HG02623 (cell line): ENCODE results near the gene FAM168A.

ENCODE experiments used
- ATAC-seq: cut with Tn5 transposase; IDR thresholded peaks from one replicate; pipeline ENCODE4 v1.9.1; 2021; ENCODE audit warnings: moderate library complexity; ENCODE audit not compliant: unreplicated experiment

The FAM168A gene

GRCh38 chr11:73524774-73525173 is 73.1 kb downstream of the FAM168A start:
- no peak for ATAC-seq

DNA sequence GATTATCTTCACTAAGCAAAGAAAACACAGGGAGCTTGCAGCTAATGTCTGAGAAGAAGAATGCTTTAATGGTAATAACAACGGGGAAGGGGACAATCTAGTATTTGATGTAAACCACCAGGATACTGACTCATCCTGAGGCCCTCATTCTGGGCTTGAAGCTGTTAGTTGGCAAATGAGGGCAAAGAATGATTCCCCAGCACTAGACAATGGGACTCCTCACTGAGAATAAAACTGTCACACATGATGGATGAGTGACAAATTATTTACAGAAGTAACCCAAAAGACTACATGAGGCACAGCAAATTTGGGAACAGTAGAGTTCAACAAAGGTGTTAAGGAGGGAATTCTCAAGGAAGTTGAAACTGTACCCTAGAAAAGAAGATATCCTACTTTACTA is 76.3 kb downstream of the FAM168A start:
- ATAC-seq: no peak

DNA sequence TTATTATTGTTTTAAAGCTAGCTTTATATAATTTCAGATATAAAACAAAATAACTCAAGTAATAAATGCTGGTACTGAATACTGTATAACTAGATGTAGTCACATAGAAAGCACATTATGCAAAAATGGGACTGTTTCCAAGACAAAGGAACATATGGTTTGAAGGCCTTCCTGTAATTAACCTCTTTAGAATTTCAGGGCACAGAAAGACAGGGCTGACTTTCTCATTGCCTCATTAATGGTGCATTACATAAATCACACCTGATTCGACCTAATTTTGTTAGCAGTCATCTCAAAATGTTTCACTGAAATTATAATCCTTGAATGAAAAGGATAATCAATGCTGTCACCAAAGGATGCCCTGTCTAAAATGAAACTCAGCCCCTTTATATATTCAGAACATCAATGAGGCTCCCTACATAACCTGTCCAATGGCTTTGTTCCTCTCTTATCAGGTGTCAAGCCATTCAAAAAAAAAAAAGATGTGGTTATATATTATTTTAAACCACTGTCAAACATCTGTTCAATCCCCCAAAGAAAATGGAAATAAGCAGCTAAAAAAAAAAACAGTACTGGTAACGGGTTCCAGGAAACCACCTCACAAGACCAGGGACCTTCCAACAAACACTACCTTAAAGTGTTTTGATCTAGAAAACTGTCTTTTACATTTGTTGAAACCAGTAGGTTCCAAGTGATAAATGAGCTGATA is 77.4 kb downstream of the FAM168A start:
- ATAC-seq: no peak

DNA sequence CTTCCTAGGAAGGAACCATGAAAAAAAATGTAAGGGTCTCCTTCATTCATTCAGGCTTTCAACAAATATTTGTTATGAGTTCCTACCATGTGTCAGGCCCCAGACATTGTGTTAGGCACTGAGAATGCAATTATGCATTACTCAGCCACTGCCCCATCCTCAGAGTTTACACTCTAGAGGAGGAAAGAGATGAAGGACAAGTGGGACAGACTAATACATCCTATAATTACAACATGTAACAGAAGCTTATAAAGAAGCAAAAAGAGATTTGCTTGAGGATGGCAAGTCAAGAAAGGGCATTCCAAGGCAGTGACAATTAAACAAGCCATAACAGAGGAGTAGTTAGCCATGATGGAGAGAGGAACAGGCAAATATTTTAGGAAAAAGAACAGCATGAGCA is 78.6 kb downstream of the FAM168A start:
- no peak for ATAC-seq

DNA sequence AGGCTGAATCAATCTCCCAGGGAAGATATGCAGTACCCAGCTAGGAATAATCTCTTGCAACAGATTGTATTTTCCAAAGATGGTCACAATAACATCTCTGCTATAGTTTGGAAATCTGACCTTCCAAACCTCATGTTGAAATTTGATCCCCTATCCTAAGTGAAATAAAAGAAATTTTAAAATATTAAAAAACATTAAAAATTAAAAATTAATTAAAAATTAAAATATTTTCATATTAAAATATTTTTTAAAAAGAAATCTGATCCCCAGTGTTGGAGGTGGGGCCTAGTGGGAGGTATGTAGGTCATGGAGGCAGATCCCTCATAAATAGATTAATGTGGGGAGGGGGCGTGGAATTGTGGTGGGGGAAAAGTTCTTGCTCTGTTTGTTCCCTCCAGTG is 79.7 kb downstream of the FAM168A start:
- no peak for ATAC-seq

DNA sequence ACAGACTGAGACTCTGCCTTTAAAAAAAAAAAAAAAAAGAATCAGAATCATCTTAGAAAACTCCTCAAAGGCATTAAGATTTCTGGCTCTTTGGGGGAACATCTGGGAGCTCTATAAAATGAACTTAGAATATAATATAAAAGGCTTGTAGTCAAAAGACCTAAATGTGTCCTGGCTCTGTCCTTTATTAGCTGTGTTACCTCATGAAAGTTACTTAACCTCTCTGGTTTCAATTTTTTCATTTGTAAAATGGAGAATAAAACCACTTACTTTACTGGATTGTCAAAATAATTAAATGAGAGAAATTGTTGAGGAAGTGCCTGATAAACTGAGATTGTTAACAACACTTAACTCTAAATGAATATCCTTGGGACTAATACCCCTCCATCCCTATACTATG is 81.8 kb downstream of the FAM168A start:
- ATAC-seq: no peak

GRCh38 chr11:73513707-73514106 is 84.2 kb downstream of the FAM168A start:
- ATAC-seq: no peak

- ATAC-seq: no peak
These were observed 87.0 kb downstream of the FAM168A start for GRCh38 chr11:73510877-73511276.

DNA sequence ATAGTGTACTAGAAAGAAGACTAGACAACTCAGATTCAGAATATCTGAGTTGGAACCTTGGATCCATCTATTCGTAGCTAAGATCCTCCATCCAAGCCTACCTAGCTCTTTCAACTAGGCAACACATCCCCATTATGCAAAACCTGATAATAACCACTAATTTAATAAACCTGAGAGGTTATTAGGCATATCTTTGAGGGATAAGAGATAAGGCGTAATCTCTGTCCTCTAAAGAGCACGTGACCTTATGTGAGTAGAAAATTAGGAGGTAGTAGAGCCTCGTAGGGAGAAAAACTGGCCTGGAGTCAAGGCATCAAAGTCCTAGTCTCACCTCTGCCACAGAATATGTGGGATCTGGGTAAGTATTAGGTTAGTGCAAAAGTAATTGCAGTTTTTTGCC is 87.8 kb downstream of the FAM168A start:
- no peak for ATAC-seq

DNA sequence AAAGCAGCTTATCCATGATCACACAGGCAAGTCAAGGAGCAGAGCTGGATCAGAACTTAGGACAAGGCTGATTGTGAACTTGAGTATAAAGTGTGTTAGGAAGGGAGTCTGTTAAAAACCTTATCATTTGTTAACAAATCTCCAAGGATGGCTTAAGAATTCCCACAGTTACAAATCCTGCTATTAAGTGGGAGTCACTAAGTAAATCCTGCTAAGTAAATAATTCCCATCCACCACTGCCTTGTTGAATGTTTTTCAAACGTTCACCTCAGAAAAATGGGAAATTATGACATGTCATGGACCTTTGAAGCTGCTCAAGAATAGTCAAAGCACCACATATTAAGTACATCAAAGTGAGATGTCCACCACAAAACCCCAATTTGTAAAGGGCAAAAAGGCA is 88.7 kb downstream of the FAM168A start:
- no peak for ATAC-seq

DNA sequence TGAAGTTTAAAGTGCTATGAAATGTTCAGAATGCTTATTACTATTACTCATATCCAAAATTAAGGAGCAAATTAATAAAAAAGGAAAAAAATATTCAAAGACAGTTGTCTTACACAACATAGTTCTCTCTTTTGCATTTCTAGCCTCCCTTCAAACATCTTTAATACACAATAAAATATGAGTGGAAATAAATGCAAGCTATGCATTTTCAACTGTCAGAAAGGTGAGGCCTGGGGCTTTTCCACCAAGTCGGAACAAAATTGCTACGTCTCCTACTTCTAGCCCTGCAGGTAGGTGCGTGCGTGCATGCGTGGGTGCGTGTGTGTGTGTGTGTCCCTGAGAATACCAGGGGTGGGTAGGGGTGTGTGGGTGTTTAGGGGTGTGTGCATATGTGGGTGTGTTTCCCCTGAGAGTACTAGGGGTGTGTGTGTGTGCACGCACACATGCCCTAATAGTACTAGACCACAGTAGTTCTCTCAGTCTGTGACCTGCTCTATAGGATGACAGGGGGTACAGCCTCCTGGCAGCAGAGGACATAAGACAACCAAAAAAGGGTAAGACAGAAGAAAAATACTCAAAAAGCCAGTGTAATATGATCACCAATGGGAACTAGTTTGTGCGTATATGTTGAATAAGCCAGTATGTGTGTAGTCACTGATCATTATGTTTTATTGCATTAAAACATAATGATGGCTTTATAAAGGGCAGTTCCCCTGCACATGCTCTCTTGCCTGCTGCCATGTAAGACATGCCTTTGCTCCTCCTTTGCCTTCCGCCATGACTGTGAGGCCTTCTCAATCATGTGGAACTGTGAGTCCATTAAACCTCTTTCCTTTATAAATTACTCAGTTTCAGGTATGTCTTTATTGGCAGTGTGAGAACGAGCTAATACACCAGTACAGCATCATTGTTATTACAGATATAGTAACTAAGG is 89.4 kb downstream of the FAM168A start:
- ATAC-seq: no peak

DNA sequence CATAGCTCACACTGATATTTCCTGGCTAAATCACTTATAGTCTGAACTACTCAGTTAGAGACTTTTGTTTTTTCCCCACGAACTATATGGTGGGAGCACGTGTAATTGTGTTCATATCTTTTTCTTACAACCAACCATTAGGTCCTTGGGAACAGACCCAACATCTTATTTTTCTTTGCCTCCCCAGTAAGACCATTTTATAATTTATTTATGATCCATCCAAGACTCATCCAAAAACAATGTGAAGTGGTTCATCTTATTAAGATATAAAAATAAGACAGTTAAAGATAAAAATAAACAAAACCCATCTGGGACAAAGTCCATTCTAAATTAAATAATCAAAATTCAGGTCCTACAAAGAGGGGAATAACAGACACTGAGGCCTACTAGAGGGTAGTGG is 90.8 kb downstream of the FAM168A start:
- ATAC-seq: no peak

DNA sequence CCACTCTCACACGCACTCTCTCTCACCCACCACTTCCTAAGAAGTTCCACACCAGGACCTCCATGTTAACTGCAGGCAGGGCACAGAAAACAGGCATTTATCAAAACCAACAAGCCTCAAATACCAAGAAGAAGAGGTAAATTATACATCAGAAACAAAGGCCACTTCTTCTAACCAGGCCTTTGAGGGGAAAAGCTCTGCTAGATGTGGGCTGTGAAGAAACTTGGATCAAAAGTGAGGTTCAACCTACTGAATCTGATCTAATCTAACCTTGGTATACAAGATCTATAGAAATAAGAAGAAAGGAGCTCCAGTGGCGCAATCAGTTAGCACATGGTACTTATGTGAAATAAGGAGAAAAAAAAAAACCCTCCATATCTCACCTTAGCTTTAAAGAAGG is 91.9 kb downstream of the FAM168A start:
- no peak for ATAC-seq

- no peak for ATAC-seq
These were observed 99.6 kb downstream of the FAM168A start for GRCh38 chr11:73498343-73498742.

- no peak for ATAC-seq
These were observed 101.8 kb downstream of the FAM168A start for GRCh38 chr11:73496134-73496533.

GRCh38 chr11:73495731-73496130 is 102.2 kb downstream of the FAM168A start:
- no peak for ATAC-seq

- ATAC-seq: no peak
These were observed 103.8 kb downstream of the FAM168A start for GRCh38 chr11:73493956-73494598.

GRCh38 chr11:73481626-73482025 is 116.3 kb downstream of the FAM168A start:
- no peak for ATAC-seq

DNA sequence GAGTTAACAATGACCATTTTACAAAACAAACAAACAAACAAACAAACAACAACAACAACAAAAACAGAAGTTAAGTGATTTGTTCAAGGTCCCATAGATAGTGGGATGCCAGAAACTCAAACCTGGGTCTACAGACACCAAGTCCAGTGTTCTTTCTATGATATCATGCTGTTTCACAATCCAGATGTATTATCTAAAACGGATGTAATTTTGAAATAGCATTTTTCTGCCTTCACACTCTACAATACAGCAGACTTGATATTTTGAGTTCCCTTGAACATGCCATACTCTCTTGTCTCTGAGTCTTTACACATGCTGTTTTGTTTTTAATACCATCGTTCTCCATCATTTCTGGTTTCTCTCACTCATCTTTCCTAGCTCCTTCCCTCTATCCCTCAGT is 117.2 kb downstream of the FAM168A start:
- no peak for ATAC-seq

DNA sequence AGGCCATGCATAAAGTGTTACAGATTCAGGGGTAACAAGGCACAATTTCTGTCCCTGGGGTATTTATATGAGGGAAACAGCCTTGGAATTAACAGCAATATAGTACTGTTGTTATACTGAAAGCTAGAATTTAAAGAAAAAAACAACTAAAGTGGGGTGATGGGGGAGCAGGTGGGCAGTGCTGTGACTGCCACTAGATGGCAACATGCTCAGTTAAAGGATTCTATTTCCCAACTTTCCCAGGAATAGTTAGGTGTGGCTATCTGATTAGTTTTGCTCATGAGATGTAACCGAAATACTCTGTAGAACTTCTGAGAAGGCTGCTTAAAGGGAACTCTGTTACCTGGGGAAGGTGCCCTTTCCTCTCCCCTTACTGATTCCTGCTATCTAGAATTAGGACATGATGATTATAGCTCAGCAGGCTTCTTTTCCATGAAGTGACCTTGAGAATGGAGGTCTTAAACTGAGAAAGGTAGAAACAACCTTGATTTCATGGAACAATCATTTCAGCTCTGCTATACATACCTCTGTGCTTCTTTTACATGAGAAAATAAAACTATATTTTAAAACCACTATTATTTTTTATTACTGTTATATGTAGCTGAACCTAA is 119.1 kb downstream of the FAM168A start:
- ATAC-seq: no peak

GRCh38 chr11:73477518-73477917 is 120.4 kb downstream of the FAM168A start:
- no peak for ATAC-seq
